ENCODE data around the gene TMEM259. TPM values are rescaled to one million over a fixed set of nuclear protein-coding genes. Genes with fewer than 3 reads are reported as not detected.

TMEM259 gene
- total and polyA plus RNA-seq, 3 donors from 2014 or later, result 164 to 405 (median 339) TPM

- H3K4me1 ChIP-seq, result no peaks in the 10 kb centered on the region
- TF ChIP-seq CTCF (IDR thresholded peaks at IDR 0.05), result no peak
- TF ChIP-seq POLR2A (IDR thresholded peaks at IDR 0.05), result no peak
- no peak for DNase-seq
- H3K9me3 ChIP-seq, result no peaks in the 10 kb centered on the region
- intact Hi-C loops (cut with DNase I; ENCODE audit: low total_unique reads), result no loop called here
- H3K4me3 ChIP-seq, result no peak overlapping the region
- no peak overlapping the region for H3K27ac ChIP-seq
- H3K27me3 ChIP-seq, result no peaks in the 10 kb centered on the region
- no peaks in the 10 kb centered on the region for H3K36me3 ChIP-seq (ENCODE audit: low read depth, missing control alignments)
- WGBS, 2 donors, result 62 to 67% methylated on average over 12 of the region's 12 CpGs
Observed at GRCh38 chr19:960020-960419, 60.9 kb downstream of the TMEM259 start.

Small RNA genes within 50 kb of the gene (small RNA-seq; reads per million reads assigned to genes)
- gene RNU6-2, result 0 to 0.28 reads per million in 2 donors

Other genes starting within 250 kb of the TMEM259 start
- 100 to 1,000 TPM; 168 to 196 TPM for gene PTBP1, start 223.7 kb downstream of the TMEM259 start, total RNA-seq
- gene PTBP1, start 223.7 kb downstream of the TMEM259 start, polyA plus RNA-seq (ENCODE audit: insufficient read depth, low read depth, low replicate concordance), result 116 TPM
- 10 to 100 TPM; 16.9 to 20.1 TPM for gene PLPPR3, start 199.2 kb downstream of the TMEM259 start, total RNA-seq
- 2.7 TPM for gene PLPPR3, start 199.2 kb downstream of the TMEM259 start, polyA plus RNA-seq (ENCODE audit: insufficient read depth, low read depth, low replicate concordance)
- gene AZU1, start 193.3 kb downstream of the TMEM259 start, total RNA-seq, result 1 to 10 TPM; 5.4 to 5.8 TPM
- 1.4 TPM for gene AZU1, start 193.3 kb downstream of the TMEM259 start, polyA plus RNA-seq (ENCODE audit: insufficient read depth, low read depth, low replicate concordance)
- gene PRTN3, start 180.1 kb downstream of the TMEM259 start, total RNA-seq, result 1 to 10 TPM; 1.0 to 1.8 TPM
- not detected for gene PRTN3, start 180.1 kb downstream of the TMEM259 start, polyA plus RNA-seq (ENCODE audit: insufficient read depth, low read depth, low replicate concordance)
- under 1 TPM in 1 of 2 donors, not detected in 1; 0.74 TPM for gene ELANE, start 168.8 kb downstream of the TMEM259 start, total RNA-seq
- gene ELANE, start 168.8 kb downstream of the TMEM259 start, polyA plus RNA-seq (ENCODE audit: insufficient read depth, low read depth, low replicate concordance), result 0.50 TPM
- gene CFD, start 161.5 kb downstream of the TMEM259 start, total RNA-seq, result 100 to 1,000 TPM in 1 of 2 donors, 10 to 100 TPM in 1; 83.1 to 185 TPM
- gene CFD, start 161.5 kb downstream of the TMEM259 start, polyA plus RNA-seq (ENCODE audit: insufficient read depth, low read depth, low replicate concordance), result 84.3 TPM
- 100 to 1,000 TPM in 1 of 2 donors, 10 to 100 TPM in 1; 94.7 to 124 TPM for gene MED16, start 127.9 kb downstream of the TMEM259 start, total RNA-seq
- gene MED16, start 127.9 kb downstream of the TMEM259 start, polyA plus RNA-seq (ENCODE audit: insufficient read depth, low read depth, low replicate concordance), result 50.7 TPM
- gene RNU6-9, start 127.6 kb downstream of the TMEM259 start, total RNA-seq, result not detected
- not detected for gene RNU6-9, start 127.6 kb downstream of the TMEM259 start, polyA plus RNA-seq (ENCODE audit: insufficient read depth, low read depth, low replicate concordance)
- 10 to 100 TPM; 24.6 to 30.1 TPM for gene R3HDM4, start 107.9 kb downstream of the TMEM259 start, total RNA-seq
- 19.2 TPM for gene R3HDM4, start 107.9 kb downstream of the TMEM259 start, polyA plus RNA-seq (ENCODE audit: insufficient read depth, low read depth, low replicate concordance)
- gene KISS1R, start 103.8 kb downstream of the TMEM259 start, total RNA-seq, result not detected
- gene KISS1R, start 103.8 kb downstream of the TMEM259 start, polyA plus RNA-seq (ENCODE audit: insufficient read depth, low read depth, low replicate concordance), result not detected
- gene ARID3A, start 95.1 kb downstream of the TMEM259 start, total RNA-seq, result 10 to 100 TPM; 15.3 to 26.5 TPM
- 38.2 TPM for gene ARID3A, start 95.1 kb downstream of the TMEM259 start, polyA plus RNA-seq (ENCODE audit: insufficient read depth, low read depth, low replicate concordance)
- gene WDR18, start 36.8 kb downstream of the TMEM259 start, total RNA-seq, result 100 to 1,000 TPM in 1 of 2 donors, 10 to 100 TPM in 1; 70.9 to 108 TPM
- gene WDR18, start 36.8 kb downstream of the TMEM259 start, polyA plus RNA-seq (ENCODE audit: insufficient read depth, low read depth, low replicate concordance), result 38.7 TPM
- gene GRIN3B, start 20.7 kb downstream of the TMEM259 start, total RNA-seq, result 1 to 10 TPM; 1.3 to 2.4 TPM
- gene GRIN3B, start 20.7 kb downstream of the TMEM259 start, polyA plus RNA-seq (ENCODE audit: insufficient read depth, low read depth, low replicate concordance), result 1.1 TPM
- gene RNU6-2, start 399 bp upstream of the TMEM259 start, total RNA-seq, result not detected
- not detected for gene RNU6-2, start 399 bp upstream of the TMEM259 start, polyA plus RNA-seq (ENCODE audit: insufficient read depth, low read depth, low replicate concordance)
- 10 to 100 TPM; 19.1 to 28.0 TPM for gene CNN2, start 5.5 kb upstream of the TMEM259 start, total RNA-seq
- 36.4 TPM for gene CNN2, start 5.5 kb upstream of the TMEM259 start, polyA plus RNA-seq (ENCODE audit: insufficient read depth, low read depth, low replicate concordance)
- gene ABCA7, start 19.0 kb upstream of the TMEM259 start, total RNA-seq, result 10 to 100 TPM; 12.1 to 14.6 TPM
- 7.3 TPM for gene ABCA7, start 19.0 kb upstream of the TMEM259 start, polyA plus RNA-seq (ENCODE audit: insufficient read depth, low read depth, low replicate concordance)
- gene ARHGAP45, start 46.0 kb upstream of the TMEM259 start, total RNA-seq, result 10 to 100 TPM; 20.7 to 31.7 TPM
- gene ARHGAP45, start 46.0 kb upstream of the TMEM259 start, polyA plus RNA-seq (ENCODE audit: insufficient read depth, low read depth, low replicate concordance), result 14.1 TPM
- 100 to 1,000 TPM in 1 of 2 donors, 10 to 100 TPM in 1; 96.5 to 143 TPM for gene POLR2E, start 74.3 kb upstream of the TMEM259 start, total RNA-seq
- 246 TPM for gene POLR2E, start 74.3 kb upstream of the TMEM259 start, polyA plus RNA-seq (ENCODE audit: insufficient read depth, low read depth, low replicate concordance)
- 1,000 to 10,000 TPM; 1,153 to 1,773 TPM for gene GPX4, start 82.9 kb upstream of the TMEM259 start, total RNA-seq
- gene GPX4, start 82.9 kb upstream of the TMEM259 start, polyA plus RNA-seq (ENCODE audit: insufficient read depth, low read depth, low replicate concordance), result 1,893 TPM
- gene SBNO2, start 153.1 kb upstream of the TMEM259 start, total RNA-seq, result 10 to 100 TPM; 58.9 to 65.0 TPM
- 34.3 TPM for gene SBNO2, start 153.1 kb upstream of the TMEM259 start, polyA plus RNA-seq (ENCODE audit: insufficient read depth, low read depth, low replicate concordance)
- gene STK11, start 184.7 kb upstream of the TMEM259 start, total RNA-seq, result 100 to 1,000 TPM; 194 to 209 TPM
- 197 TPM for gene STK11, start 184.7 kb upstream of the TMEM259 start, polyA plus RNA-seq (ENCODE audit: insufficient read depth, low read depth, low replicate concordance)
- gene CBARP, start 216.9 kb upstream of the TMEM259 start, total RNA-seq, result 1 to 10 TPM; 5.2 to 6.6 TPM
- gene CBARP, start 216.9 kb upstream of the TMEM259 start, polyA plus RNA-seq (ENCODE audit: insufficient read depth, low read depth, low replicate concordance), result 1.5 TPM
- gene ATP5F1D, start 220.6 kb upstream of the TMEM259 start, total RNA-seq, result 100 to 1,000 TPM; 104 to 166 TPM
- 94.5 TPM for gene ATP5F1D, start 220.6 kb upstream of the TMEM259 start, polyA plus RNA-seq (ENCODE audit: insufficient read depth, low read depth, low replicate concordance)
- 10 to 100 TPM; 38.2 to 42.4 TPM for gene MIDN, start 227.5 kb upstream of the TMEM259 start, total RNA-seq
- 30.3 TPM for gene MIDN, start 227.5 kb upstream of the TMEM259 start, polyA plus RNA-seq (ENCODE audit: insufficient read depth, low read depth, low replicate concordance)
- 100 to 1,000 TPM; 621 to 661 TPM for gene CIRBP, start 248.2 kb upstream of the TMEM259 start, total RNA-seq
- 483 TPM for gene CIRBP, start 248.2 kb upstream of the TMEM259 start, polyA plus RNA-seq (ENCODE audit: insufficient read depth, low read depth, low replicate concordance)